ENCODE data around the gene ASS1.

Gene ASS1

DNA sequence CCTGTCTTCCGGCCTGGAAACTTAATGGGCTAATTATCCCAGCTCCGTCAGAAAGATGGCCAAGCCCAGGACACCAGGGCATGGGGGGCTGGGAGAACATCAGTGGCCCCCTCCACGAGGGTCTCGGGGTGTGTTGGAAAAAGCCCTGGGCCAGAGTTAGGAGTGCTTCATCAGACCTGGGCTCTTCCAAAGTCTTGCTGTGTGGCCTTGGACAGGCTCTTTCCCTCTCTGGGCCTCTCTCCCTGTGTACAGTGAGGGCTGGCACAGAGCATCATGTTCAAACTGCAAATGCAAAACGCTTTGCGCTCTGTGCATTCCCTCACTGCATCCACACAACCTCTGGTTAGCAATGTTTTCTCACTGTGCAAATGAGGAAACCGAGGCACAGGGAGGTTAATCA lies 48.3 kb downstream of the ASS1 start:
- Histone ChIP-seq H3K36me3 (peaks cover 10 to 97% (median 60%) of the 10 kb centered on the region in 3 donors), H3K27ac (no peak overlapping the region), H3K4me1 (no peaks in the 10 kb centered on the region), H3K9me3 (peaks cover 0 to 9% (median 0%) of the 10 kb centered on the region in 3 donors), H3K4me3 (no peak overlapping the region), H3K27me3 (no peaks in the 10 kb centered on the region)
- intact Hi-C loops (cut with DNase I; ENCODE audit: low total_unique reads): no loop called here
- no peak for DNase-seq
- TF ChIP-seq, protein P1, sequence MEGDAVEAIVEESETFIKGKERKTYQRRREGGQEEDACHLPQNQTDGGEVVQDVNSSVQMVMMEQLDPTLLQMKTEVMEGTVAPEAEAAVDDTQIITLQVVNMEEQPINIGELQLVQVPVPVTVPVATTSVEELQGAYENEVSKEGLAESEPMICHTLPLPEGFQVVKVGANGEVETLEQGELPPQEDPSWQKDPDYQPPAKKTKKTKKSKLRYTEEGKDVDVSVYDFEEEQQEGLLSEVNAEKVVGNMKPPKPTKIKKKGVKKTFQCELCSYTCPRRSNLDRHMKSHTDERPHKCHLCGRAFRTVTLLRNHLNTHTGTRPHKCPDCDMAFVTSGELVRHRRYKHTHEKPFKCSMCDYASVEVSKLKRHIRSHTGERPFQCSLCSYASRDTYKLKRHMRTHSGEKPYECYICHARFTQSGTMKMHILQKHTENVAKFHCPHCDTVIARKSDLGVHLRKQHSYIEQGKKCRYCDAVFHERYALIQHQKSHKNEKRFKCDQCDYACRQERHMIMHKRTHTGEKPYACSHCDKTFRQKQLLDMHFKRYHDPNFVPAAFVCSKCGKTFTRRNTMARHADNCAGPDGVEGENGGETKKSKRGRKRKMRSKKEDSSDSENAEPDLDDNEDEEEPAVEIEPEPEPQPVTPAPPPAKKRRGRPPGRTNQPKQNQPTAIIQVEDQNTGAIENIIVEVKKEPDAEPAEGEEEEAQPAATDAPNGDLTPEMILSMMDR (IDR thresholded peaks at IDR 0.05): no peak

DNA sequence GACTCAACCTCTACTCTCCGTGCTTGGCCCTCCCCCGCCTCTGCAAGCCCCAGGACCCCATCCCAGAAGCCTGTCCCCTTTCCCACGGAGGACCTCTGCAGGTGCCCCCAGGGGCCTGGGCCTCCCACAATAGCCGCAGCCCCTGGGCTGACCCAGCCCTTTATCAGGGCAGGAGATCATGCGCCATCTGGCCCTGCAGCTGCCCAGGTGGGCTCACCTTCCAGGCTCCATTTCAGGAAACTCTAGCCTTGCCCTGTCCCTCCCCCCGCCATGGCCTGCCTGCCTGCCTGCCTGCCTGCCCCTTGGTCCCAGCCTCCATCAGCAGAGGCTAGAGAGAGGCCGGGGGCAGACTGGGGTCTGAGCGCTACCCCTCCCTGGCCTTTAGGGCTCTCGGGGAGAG lies 48.7 kb downstream of the ASS1 start:
- no peak overlapping the region for H3K4me3 ChIP-seq
- no peak for DNase-seq
- H3K4me1 ChIP-seq: no peaks in the 10 kb centered on the region
- intact Hi-C loops (cut with DNase I; ENCODE audit: low total_unique reads): no loop called here
- H3K9me3 ChIP-seq: peaks cover 0 to 9% (median 0%) of the 10 kb centered on the region in 3 donors
- H3K27me3 ChIP-seq: no peaks in the 10 kb centered on the region
- no peak overlapping the region for H3K27ac ChIP-seq
- peaks cover 10 to 99% (median 65%) of the 10 kb centered on the region in 3 donors for H3K36me3 ChIP-seq
- TF ChIP-seq, protein P1 (IDR thresholded peaks at IDR 0.05): no peak

DNA sequence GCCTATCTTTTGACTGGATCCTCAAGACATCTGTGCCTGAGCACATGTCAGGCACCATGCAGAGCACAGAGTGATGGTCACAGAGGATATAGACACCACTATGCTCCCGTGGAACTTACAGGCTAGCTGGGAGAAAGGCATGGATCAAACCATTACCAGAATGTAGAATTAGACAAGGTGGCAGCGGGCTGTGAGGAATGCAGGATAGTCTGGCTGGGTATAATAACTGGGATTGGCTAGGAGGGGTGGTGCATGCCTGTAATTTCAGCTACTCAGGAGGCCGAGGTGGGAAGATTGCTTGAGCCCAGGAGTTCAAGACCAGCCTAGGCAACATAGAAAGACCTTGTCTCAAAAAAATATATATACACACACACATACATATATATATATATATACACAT lies 50.3 kb downstream of the ASS1 start:
- Histone ChIP-seq H3K36me3 (peaks cover 10 to 99% (median 70%) of the 10 kb centered on the region in 3 donors), H3K9me3 (peaks cover 0 to 9% (median 0%) of the 10 kb centered on the region in 3 donors), H3K4me1 (no peaks in the 10 kb centered on the region), H3K4me3 (no peak overlapping the region), H3K27ac (no peak overlapping the region), H3K27me3 (no peaks in the 10 kb centered on the region)
- TF ChIP-seq, protein P1 (IDR thresholded peaks at IDR 0.05): no peak
- intact Hi-C loops (cut with DNase I; ENCODE audit: low total_unique reads): no loop called here
- DNase-seq: no peak

DNA sequence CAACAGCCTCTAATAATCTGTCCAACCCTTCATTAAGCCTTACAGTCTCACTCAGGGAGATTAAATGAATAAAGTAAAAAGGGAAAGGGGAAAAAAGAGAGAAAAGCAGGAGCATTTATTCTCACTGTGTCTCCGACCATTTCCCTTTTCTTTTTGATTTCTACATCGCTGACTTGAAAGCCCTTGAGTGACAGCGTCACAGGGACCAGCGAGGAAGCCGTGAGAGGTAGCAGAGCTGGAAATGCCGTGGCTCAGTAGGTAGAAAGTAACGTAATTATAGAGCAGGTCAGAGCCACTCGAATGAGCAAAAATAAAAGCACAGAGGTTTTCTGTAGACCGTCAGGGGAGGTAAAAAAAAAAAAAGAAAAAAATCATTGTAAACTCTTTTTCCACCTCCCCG lies 52.4 kb downstream of the ASS1 start:
- no peaks in the 10 kb centered on the region for H3K27me3 ChIP-seq
- TF ChIP-seq, protein P1 (IDR thresholded peaks at IDR 0.05): no peak
- no peaks in the 10 kb centered on the region for H3K4me1 ChIP-seq
- no peak for DNase-seq
- H3K9me3 ChIP-seq: peaks cover 0 to 9% (median 0%) of the 10 kb centered on the region in 3 donors
- no peak overlapping the region for H3K27ac ChIP-seq
- H3K4me3 ChIP-seq: no peak overlapping the region
- peaks cover 10 to 91% (median 60%) of the 10 kb centered on the region in 3 donors for H3K36me3 ChIP-seq
- intact Hi-C loops (cut with DNase I; ENCODE audit: low total_unique reads): no loop called here

DNA sequence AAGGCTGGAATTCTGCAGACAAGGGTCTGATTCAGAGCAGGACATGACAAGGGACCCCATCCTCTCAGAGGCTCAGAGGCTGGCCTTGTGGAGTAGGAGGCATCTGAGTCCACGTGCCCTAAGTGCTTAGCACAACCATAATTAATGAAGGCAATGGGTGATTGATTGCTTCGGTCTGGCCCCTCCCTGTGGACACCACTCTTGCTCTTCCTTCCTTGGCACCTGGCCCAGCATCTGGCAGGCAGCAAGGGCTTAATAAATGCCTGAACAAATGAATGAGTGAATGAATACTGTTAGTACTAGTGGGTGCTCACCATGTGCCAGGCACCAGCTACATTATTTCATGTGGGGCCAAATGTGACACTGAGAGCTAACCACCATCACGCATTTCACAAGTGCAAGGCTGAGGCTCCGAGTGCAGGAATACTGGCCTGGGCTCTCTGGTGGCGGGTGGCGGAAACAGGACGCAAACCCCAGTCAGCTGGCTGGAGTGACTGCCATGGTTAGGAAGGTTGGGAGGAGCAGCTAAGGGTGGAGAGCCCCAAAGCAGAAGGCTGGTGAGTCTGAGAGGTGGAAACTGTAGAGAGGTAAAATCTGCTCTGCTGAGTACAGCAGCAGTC lies 53.6 kb downstream of the ASS1 start:
- TF ChIP-seq, protein P1 (IDR thresholded peaks at IDR 0.05): no peak
- no peak for DNase-seq
- Histone ChIP-seq H3K9me3 (peaks cover 0 to 9% (median 0%) of the 10 kb centered on the region in 3 donors), H3K4me3 (no peak overlapping the region), H3K27ac (no peak overlapping the region), H3K27me3 (no peaks in the 10 kb centered on the region), H3K36me3 (peaks cover 10 to 79% (median 57%) of the 10 kb centered on the region in 3 donors), H3K4me1 (no peaks in the 10 kb centered on the region)
- intact Hi-C loops (cut with DNase I; ENCODE audit: low total_unique reads): no loop called here
